Measurements from ENCODE around the gene RUVBL1.
"Not testable (repeated sequence)": the region's sequence is repeated elsewhere in the genome, so short reads cannot be mapped to it uniquely, and the experiment has no call there.

Gene RUVBL1

GRCh38 chr3:128123538-128124368 lies at the start of gene RUVBL1:
Gene RUVBL1 (minus strand): TSS chr3:128123812. CDS start chr3:128123724, 88 bp downstream.
- peak; percentile 97 for DNase-seq

- DNase-seq: no peak
Observed at GRCh38 chr3:128173200-128173599, 49.6 kb upstream of the RUVBL1 start.

GRCh38 chr3:128170866-128171516 lies 47.4 kb upstream of the RUVBL1 start:
- DNase-seq: peak; percentile 15

DNA sequence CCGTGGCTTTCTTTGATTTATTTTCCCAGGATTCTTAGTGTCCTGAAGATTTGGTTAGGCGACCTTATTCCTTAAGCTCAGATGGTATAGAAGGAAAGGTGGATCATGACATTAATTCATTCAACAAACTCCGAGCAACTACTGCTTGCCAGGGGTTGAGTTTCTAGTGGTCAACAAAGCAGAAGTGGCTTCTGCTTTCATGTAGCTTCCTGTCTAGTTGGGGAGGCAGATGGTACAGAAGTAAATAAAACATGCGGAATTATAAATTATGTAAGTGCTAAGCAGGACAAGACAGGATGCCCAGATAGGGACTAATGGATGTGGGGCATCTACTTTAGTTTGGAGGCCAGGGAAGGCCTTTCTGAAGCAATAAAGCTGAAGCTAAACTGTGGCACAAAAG lies 45.2 kb upstream of the RUVBL1 start:
- DNase-seq: no peak

DNA sequence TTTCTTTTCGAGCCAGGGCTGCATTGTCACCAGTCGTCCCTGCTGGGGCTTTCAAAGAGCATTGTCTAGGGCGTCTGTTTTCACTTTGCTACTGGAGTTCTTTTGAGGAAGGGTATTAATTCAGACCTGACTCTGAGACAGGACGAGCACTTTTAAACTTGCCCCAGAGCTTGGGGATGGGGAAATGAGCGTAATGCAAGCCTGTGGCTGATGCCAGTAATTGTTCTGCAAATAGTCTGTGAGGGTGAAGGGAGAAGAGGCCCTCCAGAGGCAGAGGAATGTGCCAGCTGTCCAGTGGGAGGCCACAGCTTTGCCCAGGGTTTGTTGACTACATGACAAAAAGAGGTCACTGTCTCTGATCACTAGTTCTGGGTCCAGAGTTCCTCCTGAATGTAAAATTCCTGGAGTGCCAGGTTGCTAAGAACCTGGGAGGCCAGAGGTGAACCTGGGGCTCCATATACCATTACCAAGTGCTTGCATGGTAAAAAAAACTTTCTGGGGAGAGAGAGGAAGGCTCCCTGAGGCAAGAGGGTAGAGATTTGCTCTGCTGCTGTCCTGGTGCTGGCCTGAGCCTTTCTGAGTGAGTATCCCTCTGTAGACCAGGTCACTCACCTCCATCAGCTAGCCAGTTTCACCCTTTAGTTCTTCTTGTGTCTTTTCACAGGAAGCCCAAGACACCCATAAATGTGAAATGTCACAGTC lies 44.5 kb upstream of the RUVBL1 start:
- no peak for DNase-seq

- no peak for DNase-seq
Observed at GRCh38 chr3:128167646-128167972, 44.0 kb upstream of the RUVBL1 start.

- no peak for DNase-seq
Observed at GRCh38 chr3:128166971-128167453, 43.4 kb upstream of the RUVBL1 start.

DNA sequence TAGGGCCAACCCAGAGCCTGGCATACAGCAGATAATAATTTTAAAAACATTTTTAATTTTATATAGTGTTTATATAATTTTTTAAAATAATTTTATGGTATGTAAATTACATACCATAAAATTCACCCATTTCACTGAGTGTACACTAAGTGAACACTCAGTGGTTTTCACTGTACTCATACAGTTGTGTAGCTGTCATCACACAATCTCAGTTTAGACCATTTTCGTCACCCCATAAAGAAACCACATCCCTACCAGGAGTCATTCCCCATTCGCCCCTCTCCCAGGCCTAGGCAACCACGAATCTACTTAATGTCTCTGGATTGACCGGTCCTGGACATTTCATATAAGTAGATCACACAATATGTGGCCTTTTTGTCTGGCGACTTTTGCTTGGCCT lies 39.8 kb upstream of the RUVBL1 start:
- DNase-seq: no peak

DNA sequence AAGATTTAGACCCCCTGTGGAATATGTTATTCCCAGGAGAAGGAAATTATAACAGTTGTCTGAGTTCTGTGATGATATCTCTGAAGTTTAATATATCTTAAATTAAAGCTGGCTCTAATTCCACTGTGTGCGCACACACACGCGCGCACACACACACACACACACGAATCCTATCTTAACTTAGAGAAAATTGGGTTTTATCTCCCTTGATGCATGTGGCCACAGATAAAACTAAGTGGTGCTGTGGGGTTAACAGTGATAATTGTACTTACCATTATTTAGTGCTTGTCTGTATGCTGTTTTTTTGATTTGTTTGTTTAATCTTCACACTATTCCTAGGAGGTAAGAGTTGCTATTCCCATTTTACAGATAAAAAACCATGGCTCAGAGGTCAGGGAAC lies 37.0 kb upstream of the RUVBL1 start:
- DNase-seq: no peak

- DNase-seq: no peak
Observed at GRCh38 chr3:128155616-128156360, 32.2 kb upstream of the RUVBL1 start.

- not testable (repeated sequence) for DNase-seq
Observed at GRCh38 chr3:128154354-128154753, 30.7 kb upstream of the RUVBL1 start.

GRCh38 chr3:128153156-128154041 lies 29.8 kb upstream of the RUVBL1 start, which contains the start of gene EEFSEC:
Gene EEFSEC (plus strand): TSS chr3:128153481. CDS start chr3:128153508, 27 bp downstream.
- DNase-seq: peak; percentile 90

DNA sequence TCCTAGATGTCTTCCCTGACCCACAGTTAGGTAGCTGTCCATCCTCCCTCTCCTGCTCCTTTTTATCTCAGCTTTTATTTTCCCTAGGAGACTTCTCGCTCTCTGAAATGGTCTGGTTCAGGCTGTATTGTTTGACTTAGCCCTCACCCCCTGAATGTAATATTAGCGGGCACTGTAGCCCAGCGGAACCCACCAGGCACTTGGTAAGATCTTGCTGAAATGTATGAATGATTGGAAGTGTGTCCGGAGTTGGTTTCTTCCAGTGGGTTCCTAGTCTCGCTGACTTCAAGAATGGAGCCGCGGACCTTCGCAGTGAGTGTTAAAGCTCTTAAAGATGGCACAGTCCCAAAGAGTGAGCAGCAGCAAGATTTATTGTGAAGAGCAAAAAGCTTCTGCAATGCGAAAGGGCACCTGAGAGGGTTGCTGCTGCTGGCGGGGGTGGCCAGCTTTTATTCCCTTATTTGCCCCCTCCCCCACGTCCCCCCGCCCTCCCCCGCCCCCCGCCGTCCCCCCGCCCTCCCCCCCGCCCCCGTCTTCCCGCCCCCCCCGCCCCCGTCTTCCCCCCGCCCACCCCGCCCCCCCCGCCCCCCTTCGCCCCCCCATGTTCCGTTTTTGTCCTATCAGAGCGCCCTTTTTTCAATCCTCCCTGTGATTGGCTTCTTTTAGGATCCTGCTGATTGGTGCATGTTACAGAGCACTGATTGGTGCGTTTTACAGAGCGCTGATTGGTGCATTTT lies 29.0 kb upstream of the RUVBL1 start:
- peak; percentile 85 for DNase-seq

GRCh38 chr3:128151758-128152274 lies 28.2 kb upstream of the RUVBL1 start:
- DNase-seq: peak; percentile 3

DNA sequence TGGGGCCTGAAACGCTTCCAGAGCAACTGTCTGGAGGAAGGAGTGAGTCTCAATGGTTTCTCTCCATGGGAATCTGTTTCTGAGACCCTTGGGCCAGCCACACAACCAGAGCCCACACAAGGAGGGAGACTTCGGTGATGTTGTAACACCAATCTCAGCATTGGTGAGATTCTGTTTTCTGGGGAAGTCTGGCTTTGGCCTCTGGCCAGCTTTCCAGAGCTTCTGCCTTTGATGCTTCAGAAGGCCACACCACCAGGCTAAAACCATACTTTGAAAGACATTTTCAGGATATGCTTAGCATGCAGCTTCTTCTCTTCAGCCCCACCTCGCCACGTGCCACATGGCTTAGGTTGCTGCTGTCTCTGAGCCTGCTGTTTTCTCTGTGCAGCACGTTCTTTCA lies 26.0 kb upstream of the RUVBL1 start:
- DNase-seq: no peak

- DNase-seq: no peak
Observed at GRCh38 chr3:128146201-128146600, 22.6 kb upstream of the RUVBL1 start.

- no peak for DNase-seq
Observed at GRCh38 chr3:128145279-128145678, 21.7 kb upstream of the RUVBL1 start.

- no peak for DNase-seq
Observed at GRCh38 chr3:128144512-128145187, 21.0 kb upstream of the RUVBL1 start.

- DNase-seq: no peak
Observed at GRCh38 chr3:128143496-128143895, 19.9 kb upstream of the RUVBL1 start.

DNA sequence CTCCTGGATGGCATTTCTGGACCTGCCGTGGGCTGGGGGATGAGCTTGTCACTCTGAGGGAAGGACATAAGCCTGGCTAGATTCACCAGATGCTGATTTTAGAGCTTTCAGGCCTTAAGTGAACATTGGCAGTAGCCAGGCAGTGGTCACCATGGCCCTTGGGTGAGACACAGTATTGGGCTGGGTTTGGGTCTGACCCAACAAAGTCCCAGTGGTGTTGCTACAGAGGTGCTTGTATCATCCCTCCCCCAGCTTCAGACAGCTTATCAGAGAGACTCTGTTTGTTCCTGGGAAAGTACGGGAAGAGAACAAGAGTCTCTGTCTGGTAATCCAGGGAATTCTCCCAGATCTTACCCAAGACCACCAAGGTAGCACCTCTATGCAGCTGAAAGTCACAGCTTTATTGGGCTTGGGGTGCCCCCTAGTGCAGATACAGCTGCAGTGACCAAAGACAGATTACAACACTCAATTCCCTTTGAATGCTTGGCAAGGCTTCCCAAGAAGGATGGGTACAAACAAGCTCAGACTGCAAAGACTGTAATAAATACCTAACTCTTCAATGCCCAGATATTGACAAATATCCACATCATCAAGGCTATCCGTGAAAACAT lies 9.8 kb upstream of the RUVBL1 start:
- peak; percentile 70 for DNase-seq
